ENCODE data around the gene CDK3.
"Not testable (repeated sequence)": the region's sequence is repeated elsewhere in the genome, so short reads cannot be mapped to it uniquely, and the experiment has no call there.

CDK3 gene

GRCh38 chr17:76000755-76001521 lies at the start of gene CDK3:
Gene CDK3, plus strand, starts transcription at chr17:76000855. Its CDS starts 571 bp downstream, at chr17:76001426.
- Histone ChIP-seq H3K27me3 (replicated peaks; ENCODE audit: control insufficient read depth, insufficient read depth, low read length) (no peaks in the 10 kb centered on the region), H3K36me3 (ENCODE audit: control insufficient read depth, insufficient read depth, low read length) (peaks cover 9% of the 10 kb centered on the region), H3K4me3 (replicated peaks; ENCODE audit: low read depth, low read length) (no peak within 1 kb of the TSS)
- no peak for TF ChIP-seq CTCF (IDR thresholded peaks at IDR 0.05; ENCODE audit: insufficient read depth, low read length, poor library complexity, severe bottlenecking)
- DNase-seq (ENCODE audit: extremely low read depth, insufficient read length) = no peak

DNA sequence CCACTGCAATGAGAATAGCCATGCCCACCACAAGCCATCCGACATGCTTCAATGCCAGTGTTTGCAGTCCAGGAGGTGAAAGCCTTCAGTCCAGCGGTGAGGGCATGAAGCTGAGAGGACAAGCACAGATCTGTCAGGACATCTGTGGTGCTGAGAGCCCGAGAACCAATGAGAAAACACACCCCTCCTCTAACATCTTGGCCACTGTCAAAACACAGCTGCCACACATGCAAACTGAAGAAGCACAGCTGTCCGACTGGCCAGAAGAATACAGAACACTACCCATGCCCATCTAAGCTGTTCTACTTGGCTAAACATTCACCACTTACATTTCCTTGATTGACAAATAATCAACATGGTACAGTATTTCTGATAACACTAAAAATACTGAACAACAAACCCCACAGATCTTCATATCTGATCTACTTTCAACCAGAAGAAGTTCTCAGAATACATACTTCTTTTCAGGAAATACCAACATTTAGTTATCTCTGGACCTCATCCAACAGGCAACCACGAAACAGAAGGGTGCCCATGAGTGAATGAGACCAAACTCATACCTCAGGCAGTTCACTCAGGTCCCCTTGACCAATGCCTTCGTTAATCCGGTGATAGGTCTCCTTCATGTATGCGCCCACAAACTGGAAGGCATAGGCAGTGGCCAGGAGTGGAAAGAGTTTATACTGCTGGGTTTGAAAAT lies 49.6 kb upstream of the CDK3 start:
- no peak for DNase-seq (ENCODE audit: extremely low read depth, insufficient read length)
- no peak for TF ChIP-seq CTCF (IDR thresholded peaks at IDR 0.05; ENCODE audit: insufficient read depth, low read length, poor library complexity, severe bottlenecking)
- no peak overlapping the region for H3K4me3 ChIP-seq (replicated peaks; ENCODE audit: low read depth, low read length)
- peaks cover 24% of the 10 kb centered on the region for H3K36me3 ChIP-seq (ENCODE audit: control insufficient read depth, insufficient read depth, low read length)
- no peaks in the 10 kb centered on the region for H3K27me3 ChIP-seq (replicated peaks; ENCODE audit: control insufficient read depth, insufficient read depth, low read length)

DNA sequence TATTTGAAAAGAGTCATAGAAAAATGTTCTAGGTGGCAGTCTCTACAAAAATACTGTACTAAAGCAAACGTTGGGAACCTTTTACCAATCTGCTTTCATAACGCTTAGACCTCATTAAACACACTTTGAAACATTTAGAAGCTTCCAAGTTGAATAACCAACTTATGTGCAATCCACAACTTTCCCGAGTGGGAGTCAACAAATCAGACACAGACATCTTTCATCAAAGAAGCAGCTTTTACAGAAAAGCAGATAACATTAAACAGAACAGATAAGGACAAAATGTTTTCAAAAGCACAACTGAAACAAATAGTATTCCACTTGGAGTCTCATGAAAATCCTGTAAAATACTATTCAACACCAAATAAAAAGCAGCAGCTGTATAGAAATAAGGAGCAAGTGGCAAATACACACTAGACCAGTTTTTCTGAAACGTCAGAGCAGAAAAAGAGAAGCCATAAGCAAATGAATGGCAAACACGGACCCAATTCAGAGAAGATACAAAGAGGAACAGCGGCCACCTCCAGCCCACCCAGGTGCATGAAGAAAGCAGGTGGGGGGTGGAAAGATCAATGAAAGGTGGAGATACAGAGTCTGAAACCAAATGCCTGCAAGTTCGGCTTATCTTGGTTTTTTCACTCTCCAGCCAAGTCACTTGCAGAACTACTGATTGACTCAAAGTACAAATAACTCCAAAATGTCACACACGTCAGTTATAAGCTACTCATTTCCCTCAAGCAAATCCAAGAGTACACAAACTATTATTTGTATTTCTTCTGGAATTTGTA lies 41.4 kb upstream of the CDK3 start:
- Histone ChIP-seq H3K27me3 (replicated peaks; ENCODE audit: control insufficient read depth, insufficient read depth, low read length) (no peaks in the 10 kb centered on the region), H3K36me3 (ENCODE audit: control insufficient read depth, insufficient read depth, low read length) (peaks cover 8% of the 10 kb centered on the region), H3K4me3 (replicated peaks; ENCODE audit: low read depth, low read length) (no peak overlapping the region)
- no peak for DNase-seq (ENCODE audit: extremely low read depth, insufficient read length)
- TF ChIP-seq CTCF (IDR thresholded peaks at IDR 0.05; ENCODE audit: insufficient read depth, low read length, poor library complexity, severe bottlenecking) = no peak

- no peak for TF ChIP-seq CTCF (IDR thresholded peaks at IDR 0.05; ENCODE audit: insufficient read depth, low read length, poor library complexity, severe bottlenecking)
- no peak overlapping the region for H3K4me3 ChIP-seq (replicated peaks; ENCODE audit: low read depth, low read length)
- DNase-seq (ENCODE audit: extremely low read depth, insufficient read length) = no peak
- peaks cover 8% of the 10 kb centered on the region for H3K36me3 ChIP-seq (ENCODE audit: control insufficient read depth, insufficient read depth, low read length)
- H3K27me3 ChIP-seq (replicated peaks; ENCODE audit: control insufficient read depth, insufficient read depth, low read length) = no peaks in the 10 kb centered on the region
Measured at GRCh38 chr17:75959839-75960511, 40.7 kb upstream of the CDK3 start.

- Histone ChIP-seq H3K4me3 (replicated peaks; ENCODE audit: low read depth, low read length) (no peak overlapping the region), H3K36me3 (ENCODE audit: control insufficient read depth, insufficient read depth, low read length) (no peaks in the 10 kb centered on the region), H3K27me3 (replicated peaks; ENCODE audit: control insufficient read depth, insufficient read depth, low read length) (no peaks in the 10 kb centered on the region)
- no peak for TF ChIP-seq CTCF (IDR thresholded peaks at IDR 0.05; ENCODE audit: insufficient read depth, low read length, poor library complexity, severe bottlenecking)
- DNase-seq (ENCODE audit: extremely low read depth, insufficient read length) = no peak
Measured at GRCh38 chr17:75965468-75965867, 35.2 kb upstream of the CDK3 start.

GRCh38 chr17:75969044-75969443 lies 31.6 kb upstream of the CDK3 start:
- H3K4me3 ChIP-seq (replicated peaks; ENCODE audit: low read depth, low read length); H3K36me3 ChIP-seq (ENCODE audit: control insufficient read depth, insufficient read depth, low read length); DNase-seq (ENCODE audit: extremely low read depth, insufficient read length); H3K27me3 ChIP-seq (replicated peaks; ENCODE audit: control insufficient read depth, insufficient read depth, low read length): not testable (repeated sequence)
